GM12878 (cell line): Measurements from ENCODE around the gene PRDM1. TPM values are rescaled to one million over a fixed set of nuclear protein-coding genes. Genes with fewer than 3 reads are reported as not detected.

Source experiments
- ATAC-seq: fragments of 200-7000 bp; cut with Tn5 transposase; 3 replicates; pipeline ENCODE4 v1.9.1; 2020; ENCODE audit warnings: mild to moderate bottlenecking, moderate library complexity
- BruUV-seq: library from RNA; stranded (reverse); fragments of 400-500 nt; replicated peaks from 2 replicates; lab custom pipeline; 2021; lab: Mats Ljungman, UMichigan
- CTCF ChIA-PET: fragments of 300-600 bp; sonication (Branson Sonifier 250); formaldehyde crosslinking; extraction: SDS; loops from one replicate; lab custom pipeline; 2021; ENCODE audit warnings: inconsistent platforms; lab: Yijun Ruan, JAX
- POLR2A ChIA-PET: fragments of 350-600 bp; formaldehyde crosslinking; extraction: SDS; loops from one replicate; lab custom pipeline; 2021; ENCODE audit warnings: inconsistent platforms; lab: Charles Lee
- RAD21 ChIA-PET: fragments of 300-600 bp; sonication (Branson Sonifier 250); formaldehyde crosslinking; loops from one replicate; lab custom pipeline; 2023; ENCODE audit warnings: antibody characterized with exemption; ENCODE audit not compliant: unreplicated experiment; lab: Charles Lee
- SMC1A ChIA-PET: fragments of 300-600 bp; sonication (Branson Sonifier 250); formaldehyde crosslinking; loops from one replicate; lab custom pipeline; 2023; ENCODE audit not compliant: unreplicated experiment, uncharacterized antibody; lab: Charles Lee
- DNase-seq: peaks from one replicate; pipeline ENCODE4 v3.0.0-alpha.2; 2011; ENCODE audit warnings: low read depth, low spot score
- FAIRE-seq: peaks from 3 replicates; lab custom pipeline; 2011; peaks lifted over from hg19 to GRCh38; lab: Jason Lieb, UNC
- H2AFZ ChIP-seq: 2 replicates; pipeline ENCODE4 v1.6.0; 2011; ENCODE audit warnings: low read depth, low read length, control low read depth; ENCODE audit not compliant: control insufficient read depth
- H3K27ac ChIP-seq: 2 replicates; pipeline ENCODE4 v1.5.1; 2011; ENCODE audit warnings: control low read depth; ENCODE audit not compliant: control insufficient read depth, insufficient read depth
- H3K27me3 ChIP-seq, 2 experiments: replicated peaks in 1 of 2; 2 replicates each; pipeline versions ENCODE4 v1.6.0 to v1.6.1; 2011; ENCODE audit warnings: low read length in 1 of 2; ENCODE audit not compliant: control insufficient read depth in 2 of 2, insufficient read depth in 2 of 2
- H3K36me3 ChIP-seq, 2 experiments: 2 replicates each; pipeline ENCODE4 v1.5.1; 2011; ENCODE audit warnings: low read length in 1 of 2; ENCODE audit not compliant: control insufficient read depth in 2 of 2, insufficient read depth in 2 of 2
- H3K4me1 ChIP-seq: 2 replicates; pipeline ENCODE4 v1.6.1; 2011; ENCODE audit warnings: mild to moderate bottlenecking, low read length, moderate library complexity, mixed read lengths; ENCODE audit not compliant: control insufficient read depth, insufficient read depth
- H3K4me2 ChIP-seq: 2 replicates; pipeline ENCODE4 v1.6.0; 2011; ENCODE audit warnings: control low read depth; ENCODE audit not compliant: control insufficient read depth, insufficient read depth
- H3K4me3 ChIP-seq: fragments of 200-600 bp; sonication (generic); 2 replicates; pipeline ENCODE4 v1.5.1; 2016
- H3K79me2 ChIP-seq: 2 replicates; pipeline ENCODE4 v1.6.0; 2011; ENCODE audit warnings: low read length; ENCODE audit not compliant: control insufficient read depth, insufficient read depth
- H3K9ac ChIP-seq: 2 replicates; pipeline ENCODE4 v1.8.0; 2011; ENCODE audit warnings: low read length, control low read depth, mixed read lengths; ENCODE audit not compliant: control insufficient read depth, insufficient read depth
- H3K9me3 ChIP-seq: replicated peaks from 3 replicates; pipeline ENCODE4 v1.5.1; 2011; ENCODE audit warnings: mild to moderate bottlenecking, low read length; ENCODE audit not compliant: control insufficient read depth, insufficient read depth
- H4K20me1 ChIP-seq: 2 replicates; pipeline ENCODE4 v1.6.0; 2011; ENCODE audit not compliant: control insufficient read depth, insufficient read depth
- CEBPB ChIP-seq, 2 experiments: fragments of 150-350 bp in 1 of 2; IDR thresholded peaks; 2 replicates each; pipeline ENCODE4 v1.6.1; 2012 to 2014; ENCODE audit warnings: low read depth in 2 of 2, low read length in 2 of 2, borderline replicate concordance in 1 of 2, inconsistent platforms in 1 of 2
- HDAC6 ChIP-seq: fragments of 200-600 bp; sonication (generic); IDR thresholded peaks from one replicate; pipeline ENCODE4 v1.8.0; 2017; ENCODE audit warnings: antibody characterized with exemption; ENCODE audit not compliant: unreplicated experiment
- IKZF2 ChIP-seq, 2 experiments: fragments of 450-650 bp; IDR thresholded peaks; 2 replicates each; pipeline ENCODE4 v1.6.1; 2017; ENCODE audit warnings: mild to moderate bottlenecking in 2 of 2, moderate library complexity in 2 of 2
- KAT2A ChIP-seq: conservative IDR thresholded peaks from 2 replicates; pipeline ENCODE4 v1.6.1; 2011; ENCODE audit warnings: low read depth, low read length; ENCODE audit not compliant: control insufficient read depth
- KDM1A ChIP-seq: fragments of 200-600 bp; sonication (generic); IDR thresholded peaks from 2 replicates; pipeline ENCODE4 v1.6.1; 2016; ENCODE audit warnings: borderline replicate concordance
- MTA3 ChIP-seq: IDR thresholded peaks from 2 replicates; pipeline ENCODE4 v1.6.1; 2012; ENCODE audit warnings: low read length, inconsistent platforms, borderline replicate concordance
- MYB ChIP-seq: fragments of 150-350 bp; IDR thresholded peaks from 2 replicates; pipeline ENCODE4 v1.6.1; 2014; ENCODE audit warnings: mild to moderate bottlenecking, low read depth, low read length, borderline replicate concordance
- NFXL1 ChIP-seq: fragments of 450-650 bp; IDR thresholded peaks from 2 replicates; pipeline ENCODE4 v1.6.1; 2017; ENCODE audit warnings: antibody characterized with exemption, mild to moderate bottlenecking, borderline replicate concordance
- NR2F1 ChIP-seq: fragments of 450-650 bp; conservative IDR thresholded peaks from 2 replicates; pipeline ENCODE4 v1.6.1; 2017; ENCODE audit warnings: mild to moderate bottlenecking
- TCF12 ChIP-seq: IDR thresholded peaks from 2 replicates; pipeline ENCODE4 v1.6.1; 2011; ENCODE audit warnings: low read depth, mild to moderate bottlenecking, low read length
- TCF7 ChIP-seq: IDR thresholded peaks from 2 replicates; pipeline ENCODE4 v1.6.1; 2014; ENCODE audit warnings: antibody characterized with exemption, borderline replicate concordance
- ZNF384 ChIP-seq: IDR thresholded peaks from 2 replicates; pipeline ENCODE4 v1.6.1; 2012; ENCODE audit warnings: low read depth, mild to moderate bottlenecking, low read length, improper control_type of control experiment, borderline replicate concordance
- ZNF622 ChIP-seq: fragments of 450-650 bp; IDR thresholded peaks from 2 replicates; pipeline ENCODE4 v1.6.1; 2017; ENCODE audit warnings: mild to moderate bottlenecking, inconsistent platforms
- WGBS: methylation state at CpG from one replicate; pipeline ENCODE4 v1.1.6; 2016; ENCODE audit warnings: low lambda C conversion rate; ENCODE audit not compliant: insufficient replicate concordance, insufficient coverage; ENCODE audit errors: missing lambda C conversion rate; 5-methylcytosine and 5-hydroxymethylcytosine counted together
- in situ Hi-C: fragments of 300-500 bp; cut with MboI; formaldehyde crosslinking; loops from 9 replicates; pipeline ENCODE4 v1.14.3; 2018; ENCODE audit warnings: mixed read lengths
- intact Hi-C: fragments of 100-400 bp; cut with micrococcal nuclease; formaldehyde crosslinking; loops from one replicate; pipeline ENCODE4 v1.14.2; 2022; ENCODE audit not compliant: unreplicated experiment
- polyA plus RNA-seq, 11 experiments: library from polyadenylated mRNA; depleted of rRNA in 4 of 11; unstranded in 6 of 11; stranded (reverse) in 5 of 11; fragments of >200 nt; fragmentation: Nextera tagmentation in 4 of 11; fragmentation: Illumina TruSeq in 1 of 11; extraction: Ambion mirVana in 4 of 11; extraction: Trizol in 1 of 11; gene quantifications; 1 replicate in 1 of 11; 2 replicates in 10 of 11; pipeline versions ENCODE4 v1.2.1 to v1.2.3, GENCODE V29; 2011 to 2016; ENCODE audit warnings: inconsistent platforms in 2 of 11, missing spikeins in 2 of 11, low read depth in 1 of 11
- total RNA-seq, 4 experiments: library from RNA; depleted of rRNA in 3 of 4; stranded (reverse); fragments of >200 nt in 3 of 4; fragmentation: Illumina TruSeq in 1 of 4; extraction: Trizol in 1 of 4; gene quantifications; 2 replicates each; pipeline versions ENCODE4 v1.2.1 to v1.2.3, GENCODE V29; 2013 to 2021
- TF ChIP-seq, protein P1 (sequence below): fragments of 450-650 bp; IDR thresholded peaks from 2 replicates; pipeline ENCODE4 v1.6.1; 2017; ENCODE audit warnings: low read depth, mild to moderate bottlenecking, moderate library complexity
- TF ChIP-seq, protein P2 (sequence below): fragments of 150-350 bp; IDR thresholded peaks from 2 replicates; pipeline ENCODE4 v1.6.1; 2016; ENCODE audit warnings: low read depth, low read length
- TF ChIP-seq, protein P3 (sequence below): fragments of 450-650 bp; IDR thresholded peaks from 2 replicates; pipeline ENCODE4 v1.6.1; 2017; ENCODE audit warnings: mild to moderate bottlenecking, moderate library complexity

Gene PRDM1
- total and polyA plus RNA-seq, 10 of the 15 experiments (the other 5 are each of a cell fraction or from before 2014, with no cell fraction given): 1.9 to 15.8 (median 4.1) TPM

DNA sequence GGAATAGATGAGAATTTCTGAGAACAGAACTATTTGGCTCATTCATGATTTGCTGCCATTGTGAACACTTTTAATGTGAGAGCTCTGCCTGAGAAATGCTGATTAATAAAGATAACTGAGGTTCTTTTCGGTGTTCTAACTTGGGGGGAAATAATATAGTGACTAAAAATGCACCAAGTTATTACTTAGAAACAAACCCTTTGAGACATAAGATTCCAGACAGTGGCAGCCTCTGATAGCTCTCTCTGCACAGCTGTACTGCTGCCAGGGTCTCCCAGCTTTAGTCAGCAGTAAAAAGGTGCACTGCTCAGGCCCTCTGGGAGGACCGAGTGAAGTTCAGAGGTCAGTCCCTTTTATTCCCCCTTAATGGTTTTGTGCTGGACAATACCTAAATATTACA, 2.5 kb upstream of the PRDM1 start:
- DNase-seq (no peak), ATAC-seq (peak; percentile 27), FAIRE-seq (no peak)
- in situ Hi-C loops (no loop called here), intact Hi-C loops (loop anchor here (2.0 to 10.0 kb wide), 5 partner anchors 189 to 651 kb away; no protein-coding TSS in a partner anchor)
- no TSS peak for BruUV-seq
- Histone ChIP-seq H3K4me3 (no peak overlapping the region), H3K9me3 (no peaks in the 10 kb centered on the region), H3K9ac (no peak overlapping the region), H3K36me3 (no peaks in the 10 kb centered on the region), H3K27ac (no peak overlapping the region; the same call in 1 of the 2 replicates), H3K79me2 (peaks cover 17% of the 10 kb centered on the region), H3K4me1 (peaks cover 20% of the 10 kb centered on the region), H3K4me2 (no peak overlapping the region; the same call in 1 of the 2 replicates), H3K27me3 (peaks cover 0 to 4% of the 10 kb centered on the region in 2 experiments; a peak in 2 of 4 replicates), H2AFZ (no peak overlapping the region), H4K20me1 (no peaks in the 10 kb centered on the region)
- ChIA-PET RAD21 (interaction anchor here (0.6 to 2.0 kb wide), 17 partner anchors 13 to 652 kb away, joined by 3 to 10 read pairs (median 3); no protein-coding TSS in a partner anchor), CTCF (interaction anchor here (0.6 to 5.0 kb wide), 19 partner anchors 9 to 652 kb away, joined by 3 to 44 read pairs (median 4); no protein-coding TSS in a partner anchor), SMC1A (interaction anchor here (0.6 to 6.0 kb wide), 20 partner anchors 9 to 652 kb away, joined by 3 to 43 read pairs (median 4); no protein-coding TSS in a partner anchor), POLR2A (no interaction called here)
- WGBS: 0% methylated on average over 2 of the region's 2 CpGs
- TF ChIP-seq TCF12: peak; percentile 61; the same call in 1 of the 2 replicates
- no peak for TF ChIP-seq MTA3
- TF ChIP-seq ZNF384: no peak
- TF ChIP-seq NFXL1: no peak
- TF ChIP-seq NR2F1: no peak
- TF ChIP-seq, protein P1, sequence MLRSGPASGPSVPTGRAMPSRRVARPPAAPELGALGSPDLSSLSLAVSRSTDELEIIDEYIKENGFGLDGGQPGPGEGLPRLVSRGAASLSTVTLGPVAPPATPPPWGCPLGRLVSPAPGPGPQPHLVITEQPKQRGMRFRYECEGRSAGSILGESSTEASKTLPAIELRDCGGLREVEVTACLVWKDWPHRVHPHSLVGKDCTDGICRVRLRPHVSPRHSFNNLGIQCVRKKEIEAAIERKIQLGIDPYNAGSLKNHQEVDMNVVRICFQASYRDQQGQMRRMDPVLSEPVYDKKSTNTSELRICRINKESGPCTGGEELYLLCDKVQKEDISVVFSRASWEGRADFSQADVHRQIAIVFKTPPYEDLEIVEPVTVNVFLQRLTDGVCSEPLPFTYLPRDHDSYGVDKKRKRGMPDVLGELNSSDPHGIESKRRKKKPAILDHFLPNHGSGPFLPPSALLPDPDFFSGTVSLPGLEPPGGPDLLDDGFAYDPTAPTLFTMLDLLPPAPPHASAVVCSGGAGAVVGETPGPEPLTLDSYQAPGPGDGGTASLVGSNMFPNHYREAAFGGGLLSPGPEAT: no peak
- TF ChIP-seq KDM1A: no peak
- TF ChIP-seq HDAC6: no peak
- TF ChIP-seq, protein P2, sequence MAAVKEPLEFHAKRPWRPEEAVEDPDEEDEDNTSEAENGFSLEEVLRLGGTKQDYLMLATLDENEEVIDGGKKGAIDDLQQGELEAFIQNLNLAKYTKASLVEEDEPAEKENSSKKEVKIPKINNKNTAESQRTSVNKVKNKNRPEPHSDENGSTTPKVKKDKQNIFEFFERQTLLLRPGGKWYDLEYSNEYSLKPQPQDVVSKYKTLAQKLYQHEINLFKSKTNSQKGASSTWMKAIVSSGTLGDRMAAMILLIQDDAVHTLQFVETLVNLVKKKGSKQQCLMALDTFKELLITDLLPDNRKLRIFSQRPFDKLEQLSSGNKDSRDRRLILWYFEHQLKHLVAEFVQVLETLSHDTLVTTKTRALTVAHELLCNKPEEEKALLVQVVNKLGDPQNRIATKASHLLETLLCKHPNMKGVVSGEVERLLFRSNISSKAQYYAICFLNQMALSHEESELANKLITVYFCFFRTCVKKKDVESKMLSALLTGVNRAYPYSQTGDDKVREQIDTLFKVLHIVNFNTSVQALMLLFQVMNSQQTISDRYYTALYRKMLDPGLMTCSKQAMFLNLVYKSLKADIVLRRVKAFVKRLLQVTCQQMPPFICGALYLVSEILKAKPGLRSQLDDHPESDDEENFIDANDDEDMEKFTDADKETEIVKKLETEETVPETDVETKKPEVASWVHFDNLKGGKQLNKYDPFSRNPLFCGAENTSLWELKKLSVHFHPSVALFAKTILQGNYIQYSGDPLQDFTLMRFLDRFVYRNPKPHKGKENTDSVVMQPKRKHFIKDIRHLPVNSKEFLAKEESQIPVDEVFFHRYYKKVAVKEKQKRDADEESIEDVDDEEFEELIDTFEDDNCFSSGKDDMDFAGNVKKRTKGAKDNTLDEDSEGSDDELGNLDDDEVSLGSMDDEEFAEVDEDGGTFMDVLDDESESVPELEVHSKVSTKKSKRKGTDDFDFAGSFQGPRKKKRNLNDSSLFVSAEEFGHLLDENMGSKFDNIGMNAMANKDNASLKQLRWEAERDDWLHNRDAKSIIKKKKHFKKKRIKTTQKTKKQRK: no peak
- TF ChIP-seq TCF7: no peak
- no peak for TF ChIP-seq KAT2A
- TF ChIP-seq CEBPB (IDR thresholded peaks at IDR 0.05; ENCODE audit: borderline replicate concordance in 1 of 2, low read depth in 2 of 2, low read length in 2 of 2): no peak
- TF ChIP-seq MYB: no peak
- no peak for TF ChIP-seq ZNF622
- TF ChIP-seq IKZF2 (IDR thresholded peaks at IDR 0.05): no peak
- TF ChIP-seq, protein P3, sequence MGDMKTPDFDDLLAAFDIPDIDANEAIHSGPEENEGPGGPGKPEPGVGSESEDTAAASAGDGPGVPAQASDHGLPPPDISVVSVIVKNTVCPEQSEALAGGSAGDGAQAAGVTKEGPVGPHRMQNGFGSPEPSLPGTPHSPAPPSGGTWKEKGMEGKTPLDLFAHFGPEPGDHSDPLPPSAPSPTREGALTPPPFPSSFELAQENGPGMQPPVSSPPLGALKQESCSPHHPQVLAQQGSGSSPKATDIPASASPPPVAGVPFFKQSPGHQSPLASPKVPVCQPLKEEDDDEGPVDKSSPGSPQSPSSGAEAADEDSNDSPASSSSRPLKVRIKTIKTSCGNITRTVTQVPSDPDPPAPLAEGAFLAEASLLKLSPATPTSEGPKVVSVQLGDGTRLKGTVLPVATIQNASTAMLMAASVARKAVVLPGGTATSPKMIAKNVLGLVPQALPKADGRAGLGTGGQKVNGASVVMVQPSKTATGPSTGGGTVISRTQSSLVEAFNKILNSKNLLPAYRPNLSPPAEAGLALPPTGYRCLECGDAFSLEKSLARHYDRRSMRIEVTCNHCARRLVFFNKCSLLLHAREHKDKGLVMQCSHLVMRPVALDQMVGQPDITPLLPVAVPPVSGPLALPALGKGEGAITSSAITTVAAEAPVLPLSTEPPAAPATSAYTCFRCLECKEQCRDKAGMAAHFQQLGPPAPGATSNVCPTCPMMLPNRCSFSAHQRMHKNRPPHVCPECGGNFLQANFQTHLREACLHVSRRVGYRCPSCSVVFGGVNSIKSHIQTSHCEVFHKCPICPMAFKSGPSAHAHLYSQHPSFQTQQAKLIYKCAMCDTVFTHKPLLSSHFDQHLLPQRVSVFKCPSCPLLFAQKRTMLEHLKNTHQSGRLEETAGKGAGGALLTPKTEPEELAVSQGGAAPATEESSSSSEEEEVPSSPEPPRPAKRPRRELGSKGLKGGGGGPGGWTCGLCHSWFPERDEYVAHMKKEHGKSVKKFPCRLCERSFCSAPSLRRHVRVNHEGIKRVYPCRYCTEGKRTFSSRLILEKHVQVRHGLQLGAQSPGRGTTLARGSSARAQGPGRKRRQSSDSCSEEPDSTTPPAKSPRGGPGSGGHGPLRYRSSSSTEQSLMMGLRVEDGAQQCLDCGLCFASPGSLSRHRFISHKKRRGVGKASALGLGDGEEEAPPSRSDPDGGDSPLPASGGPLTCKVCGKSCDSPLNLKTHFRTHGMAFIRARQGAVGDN: no peak
